Skin epidermis (tissue), 12 donors: ENCODE results near the gene ST6GALNAC5.
"Not testable (repeated sequence)": the region's sequence is repeated elsewhere in the genome, so short reads cannot be mapped to it uniquely, and the experiment has no call there.

ENCODE experiments used
- H3K27ac ChIP-seq, 21 experiments: fragments of 200-600 bp; sonication (generic) in 11 of 21; one replicate each; pipeline ENCODE4 v1.5.0; 2020; ENCODE audit warnings: mild to moderate bottlenecking in 3 of 21, inconsistent platforms in 2 of 21, moderate library complexity in 2 of 21
- H3K4me3 ChIP-seq, 7 experiments: fragments of 200-600 bp; sonication (generic) in 2 of 7; one replicate each; pipeline ENCODE4 v1.5.0; 2020; ENCODE audit warnings: inconsistent platforms in 2 of 7, mild to moderate bottlenecking in 2 of 7, moderate library complexity in 1 of 7

ST6GALNAC5 gene

GRCh38 chr1:76864383-76864782 lies 2.9 kb upstream of the ST6GALNAC5 start:
- Histone ChIP-seq H3K4me3 (no peak overlapping the region), H3K27ac (no peak overlapping the region)

GRCh38 chr1:76865696-76866286 lies 1.5 kb upstream of the ST6GALNAC5 start:
- no peak overlapping the region for H3K27ac ChIP-seq

GRCh38 chr1:76866566-76866965 lies 714 bp upstream of the ST6GALNAC5 start:
- no peak overlapping the region for H3K27ac ChIP-seq

More at GRCh38 chr1:76865696-76866286, 1.5 kb upstream of the ST6GALNAC5 start:
- H3K4me3 ChIP-seq = no peak overlapping the region

GRCh38 chr1:76868154-76868882 lies 1.0 kb downstream of the ST6GALNAC5 start:
- H3K4me3 ChIP-seq = peak overlapping the region; percentile 11 to 31 (median 16)
- H3K27ac ChIP-seq = no peak overlapping the region

More at GRCh38 chr1:76866566-76866965, 714 bp upstream of the ST6GALNAC5 start:
- no peak overlapping the region for H3K4me3 ChIP-seq

- Histone ChIP-seq H3K4me3 (peak overlapping the region in 1 of 7 experiments; percentile 31), H3K27ac (no peak overlapping the region)
Measured at GRCh38 chr1:76868916-76869315, 1.6 kb downstream of the ST6GALNAC5 start.

GRCh38 chr1:76870037-76870436 lies 2.8 kb downstream of the ST6GALNAC5 start:
- no peak overlapping the region for H3K4me3 ChIP-seq
- no peak overlapping the region for H3K27ac ChIP-seq

GRCh38 chr1:76871355-76871974 lies 4.2 kb downstream of the ST6GALNAC5 start:
- no peak overlapping the region for H3K4me3 ChIP-seq
- H3K27ac ChIP-seq = no peak overlapping the region

GRCh38 chr1:76872944-76873343 lies 5.7 kb downstream of the ST6GALNAC5 start:
- H3K27ac ChIP-seq = no peak overlapping the region
- H3K4me3 ChIP-seq = no peak overlapping the region

GRCh38 chr1:76876655-76877395 lies 9.5 kb downstream of the ST6GALNAC5 start:
- no peak overlapping the region for H3K4me3 ChIP-seq
- H3K27ac ChIP-seq = no peak overlapping the region

GRCh38 chr1:76879014-76879413 lies 11.7 kb downstream of the ST6GALNAC5 start:
- not testable (repeated sequence) for H3K27ac ChIP-seq

GRCh38 chr1:76881762-76882161 lies 14.5 kb downstream of the ST6GALNAC5 start:
- Histone ChIP-seq H3K27ac (no peak overlapping the region), H3K4me3 (no peak overlapping the region)

More at GRCh38 chr1:76879014-76879413, 11.7 kb downstream of the ST6GALNAC5 start:
- not testable (repeated sequence) for H3K4me3 ChIP-seq

GRCh38 chr1:76891931-76892622 lies 24.8 kb downstream of the ST6GALNAC5 start:
- no peak overlapping the region for H3K4me3 ChIP-seq
- H3K27ac ChIP-seq = no peak overlapping the region

- H3K27ac ChIP-seq = no peak overlapping the region
Measured at GRCh38 chr1:76892675-76893074, 25.4 kb downstream of the ST6GALNAC5 start.

GRCh38 chr1:76901158-76901767 lies 34.0 kb downstream of the ST6GALNAC5 start:
- H3K27ac ChIP-seq = no peak overlapping the region
- H3K4me3 ChIP-seq = no peak overlapping the region

More at GRCh38 chr1:76892675-76893074, 25.4 kb downstream of the ST6GALNAC5 start:
- H3K4me3 ChIP-seq = no peak overlapping the region

- H3K4me3 ChIP-seq = no peak overlapping the region
- H3K27ac ChIP-seq = no peak overlapping the region
Measured at GRCh38 chr1:76905876-76906595, 38.8 kb downstream of the ST6GALNAC5 start.

- Histone ChIP-seq H3K27ac (no peak overlapping the region), H3K4me3 (no peak overlapping the region)
Measured at GRCh38 chr1:76909311-76909710, 42.0 kb downstream of the ST6GALNAC5 start.

GRCh38 chr1:76919085-76919484 lies 51.8 kb downstream of the ST6GALNAC5 start:
- Histone ChIP-seq H3K27ac (no peak overlapping the region), H3K4me3 (no peak overlapping the region)

GRCh38 chr1:76921590-76921989 lies 54.3 kb downstream of the ST6GALNAC5 start:
- H3K27ac ChIP-seq = no peak overlapping the region
- H3K4me3 ChIP-seq = no peak overlapping the region

GRCh38 chr1:76925825-76926224 lies 58.5 kb downstream of the ST6GALNAC5 start:
- no peak overlapping the region for H3K4me3 ChIP-seq
- H3K27ac ChIP-seq = no peak overlapping the region
